CD4-positive, alpha-beta T cell treated with Interleukin-2 at 100 ng/mL for 4 hours (primary cell): ENCODE measurements around the gene SLC6A7.
A peak's percentile ranks its signal among the peaks of the same experiment; 100 is the strongest.
"Not testable (repeated sequence)": the region's sequence is repeated elsewhere in the genome, so short reads cannot be mapped to it uniquely, and the experiment has no call there.

ENCODE experiments used
- DNase-seq: peaks from one replicate; pipeline ENCODE4 v3.0.0-alpha.2; 2020; ENCODE audit warnings: low spot score

The SLC6A7 gene

DNA sequence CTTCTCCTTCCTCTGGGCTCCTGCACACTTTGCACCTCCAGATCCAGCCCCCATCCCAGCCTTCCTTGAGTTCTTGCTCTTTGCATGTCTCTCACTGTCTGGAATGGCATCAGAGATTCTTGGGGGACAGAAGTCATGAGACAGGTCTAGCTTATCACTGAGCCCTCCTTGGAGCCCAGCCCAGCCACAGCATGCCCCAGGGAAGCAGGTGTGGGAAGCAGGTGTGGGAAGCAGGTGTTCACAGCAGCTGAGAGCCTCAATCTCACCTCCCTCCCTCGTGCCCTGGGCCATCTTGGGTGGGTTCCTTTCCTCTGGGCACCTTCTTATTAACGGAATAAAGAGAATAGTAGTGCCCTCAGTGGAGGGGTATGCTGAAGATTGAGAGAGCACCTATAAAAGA, 27.2 kb downstream of the SLC6A7 start:
- no peak for DNase-seq

DNA sequence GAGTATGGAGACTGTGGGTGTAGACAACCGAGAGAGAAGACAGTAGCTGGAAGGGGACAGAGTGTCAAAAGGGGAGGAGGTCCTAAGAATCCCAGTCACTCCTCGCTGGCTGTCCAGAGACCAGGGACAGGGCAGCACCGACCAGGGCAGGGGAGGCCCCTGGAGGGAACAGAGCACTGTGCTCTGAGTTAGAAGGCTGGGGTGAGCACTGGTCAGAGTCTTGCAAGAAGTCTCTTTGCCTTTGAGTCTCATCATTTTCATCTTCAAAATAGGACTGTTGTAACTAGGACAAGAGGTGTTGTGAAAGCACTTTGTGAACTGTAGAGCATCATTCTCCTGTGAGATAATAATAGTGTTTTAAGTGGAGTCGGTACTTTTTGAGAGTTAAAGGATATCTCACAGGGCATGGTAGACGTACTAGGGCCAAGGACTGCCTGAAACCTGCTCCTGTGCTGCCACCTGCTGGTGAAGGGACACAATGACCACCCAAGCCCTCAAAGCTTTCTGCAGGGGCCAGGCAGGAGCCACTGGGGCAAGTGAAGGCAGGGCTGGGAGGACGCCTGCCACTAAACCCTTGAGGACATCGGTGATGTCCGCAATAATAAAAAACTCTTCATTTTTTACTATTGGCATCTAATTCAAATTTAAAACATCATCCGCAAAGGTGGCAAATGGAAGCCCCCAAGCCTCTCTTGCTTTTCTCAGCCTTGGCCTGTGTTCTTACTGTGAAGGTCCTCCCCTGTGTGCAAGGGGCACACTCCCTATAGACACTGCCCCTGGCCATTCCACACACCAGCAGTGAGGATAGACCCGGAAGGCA, 28.2 kb downstream of the SLC6A7 start:
- DNase-seq = peak; percentile 76

DNA sequence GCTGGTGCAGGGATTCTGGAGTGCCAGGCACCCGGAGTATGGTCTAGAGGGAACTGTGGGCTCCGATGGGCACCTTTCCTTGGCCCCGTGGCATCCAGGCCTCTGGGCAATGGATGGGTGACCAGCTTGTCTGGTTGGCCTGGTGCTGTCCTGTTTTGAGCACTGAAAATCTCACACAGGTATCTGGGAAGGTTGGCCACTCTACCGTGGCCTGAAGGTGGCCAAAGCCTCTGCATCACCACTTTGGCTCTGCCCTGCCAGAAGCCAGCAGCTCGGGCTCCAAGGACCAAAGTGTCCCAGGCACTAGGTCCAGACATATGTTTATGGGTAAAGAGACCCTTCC, 28.8 kb downstream of the SLC6A7 start:
- DNase-seq = no peak

DNA sequence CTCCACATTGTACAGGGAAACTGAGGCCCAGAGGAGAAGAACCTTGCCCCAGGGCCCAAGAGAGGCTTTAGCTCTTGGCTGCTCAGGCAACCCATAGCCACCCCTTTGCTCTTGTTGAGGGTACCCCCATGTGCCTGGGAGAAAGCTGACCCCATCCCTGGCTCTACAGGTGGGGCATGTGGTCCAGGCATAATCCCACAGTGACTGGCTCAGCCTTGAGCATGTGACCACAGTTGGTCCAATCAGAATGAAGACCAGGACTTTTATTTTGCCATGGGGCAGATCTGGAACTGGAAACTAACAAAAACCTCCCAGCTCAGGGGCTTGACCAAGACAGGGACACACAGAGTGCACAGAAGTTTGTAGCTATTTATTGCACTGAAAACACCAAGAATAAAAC, 29.3 kb downstream of the SLC6A7 start:
- no peak for DNase-seq

DNA sequence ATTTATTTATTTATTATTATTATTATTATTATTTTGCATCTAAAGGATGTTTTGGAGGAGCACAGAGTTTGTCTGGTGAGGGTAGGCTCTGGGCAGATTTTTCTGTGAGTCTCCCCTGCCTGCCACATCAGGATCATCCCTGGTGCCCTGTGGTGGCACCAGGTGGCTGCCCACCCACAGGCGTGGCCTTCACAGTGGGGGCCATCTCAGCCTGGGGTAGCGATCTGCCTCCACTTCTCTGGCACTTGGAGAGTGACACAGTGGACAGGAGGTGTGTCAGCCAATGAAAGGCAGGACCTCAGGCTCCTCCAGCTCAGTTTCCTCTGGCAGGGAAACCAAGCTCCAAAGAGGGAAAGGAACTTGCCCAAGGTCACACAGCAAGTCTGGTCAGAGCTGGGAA, 30.0 kb downstream of the SLC6A7 start:
- no peak for DNase-seq

DNA sequence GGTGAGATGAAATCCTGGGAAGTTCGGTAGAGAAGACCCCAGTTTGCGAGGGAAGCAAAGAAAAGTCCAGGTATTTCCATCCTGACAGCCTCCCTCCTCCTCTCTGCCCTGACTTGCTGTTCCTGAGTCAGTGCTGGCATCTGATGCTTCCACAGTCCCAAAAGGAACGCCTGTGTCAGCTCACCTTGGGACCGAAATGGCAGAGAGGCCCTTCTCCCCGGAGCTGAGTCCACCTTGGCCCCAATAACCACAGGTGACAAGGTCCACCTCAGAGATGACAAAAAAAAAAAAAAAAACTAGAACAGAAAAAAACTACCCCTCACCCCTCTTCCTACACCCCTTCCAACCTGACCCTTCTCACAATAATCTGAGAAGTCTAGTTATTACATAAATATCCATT, 31.6 kb downstream of the SLC6A7 start:
- DNase-seq = no peak

DNA sequence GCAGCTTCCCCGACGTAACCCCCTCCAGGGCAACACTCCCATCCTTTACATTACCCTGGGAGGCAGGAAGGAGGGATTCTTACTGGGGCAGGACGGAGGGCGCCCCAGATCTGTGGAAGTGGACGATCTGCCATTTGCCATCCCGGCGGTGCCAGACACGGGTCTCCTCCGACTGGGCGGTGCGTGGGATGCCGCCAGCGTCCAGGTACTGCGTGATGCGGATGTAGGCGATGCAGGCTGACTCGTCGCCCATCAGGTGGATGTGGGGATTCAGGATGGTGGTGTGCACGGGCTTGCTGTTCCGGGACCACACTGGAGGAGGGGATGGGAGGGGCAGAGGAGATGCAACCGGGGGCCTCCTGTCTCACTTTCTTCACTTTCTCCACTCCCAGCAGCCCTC, 33.0 kb downstream of the SLC6A7 start:
- DNase-seq = no peak

DNA sequence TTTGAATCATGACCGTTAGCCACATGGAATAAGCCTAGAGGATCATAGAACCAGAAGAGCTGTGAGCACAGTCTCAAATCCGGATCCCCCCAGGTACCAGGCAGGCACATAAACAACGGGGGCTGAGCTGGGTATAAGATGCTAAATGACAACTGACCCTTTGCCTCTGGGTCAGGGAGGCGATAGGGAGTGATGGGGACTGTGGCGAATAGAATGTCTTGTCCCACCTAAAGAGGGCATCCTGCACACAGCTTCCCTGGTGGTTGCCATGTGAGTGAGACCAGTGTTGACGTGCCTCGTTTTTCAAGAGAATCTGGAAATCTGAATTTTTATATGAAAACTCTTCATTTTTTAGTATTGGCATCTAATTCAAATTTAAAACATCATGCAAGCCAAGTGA, 33.6 kb downstream of the SLC6A7 start:
- no peak for DNase-seq

DNA sequence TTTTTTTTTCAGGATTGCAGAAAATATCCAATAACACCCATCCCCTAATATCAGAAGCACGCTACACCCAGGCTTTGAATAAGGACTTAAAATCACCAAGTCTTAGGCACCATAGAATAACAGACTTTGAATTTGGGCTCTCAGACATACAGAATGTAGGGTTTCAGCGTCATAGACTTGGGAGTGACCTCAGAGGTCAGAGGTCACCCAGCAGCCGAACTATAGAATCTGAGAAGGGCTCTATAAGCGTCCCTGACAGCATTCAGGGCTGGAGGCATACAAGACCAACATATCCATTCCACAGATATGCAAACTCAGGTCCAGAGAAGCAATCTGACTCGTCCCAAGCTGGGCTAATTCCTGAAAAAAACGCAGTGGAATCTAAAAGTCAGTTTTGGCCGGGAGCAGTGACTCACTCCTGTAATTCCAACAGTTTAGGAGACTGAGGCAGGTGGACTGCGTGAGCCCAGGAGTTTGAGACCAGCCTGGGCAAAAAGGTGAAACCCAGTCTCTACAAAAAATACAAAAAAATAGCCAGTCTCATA, 34.7 kb downstream of the SLC6A7 start:
- DNase-seq = no peak

DNA sequence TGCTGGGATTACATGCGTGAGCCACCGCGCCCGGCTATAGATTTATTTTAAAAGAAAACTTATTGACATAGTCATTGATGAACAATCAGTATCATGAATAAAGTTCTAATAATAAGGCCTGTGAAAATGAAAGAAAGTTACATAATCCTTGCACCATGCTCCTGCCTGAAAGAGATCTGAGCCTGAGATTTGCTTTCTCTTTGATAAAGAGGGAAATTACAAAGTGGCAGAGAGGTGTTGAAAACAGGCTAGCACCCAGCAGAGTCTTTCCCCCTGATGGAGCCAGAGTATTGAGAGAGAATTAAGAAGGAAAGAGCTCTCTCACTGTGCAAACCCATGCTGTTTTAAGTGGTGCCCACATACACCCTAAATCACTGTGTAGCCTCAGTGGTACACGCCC, 37.2 kb downstream of the SLC6A7 start:
- no peak for DNase-seq

DNA sequence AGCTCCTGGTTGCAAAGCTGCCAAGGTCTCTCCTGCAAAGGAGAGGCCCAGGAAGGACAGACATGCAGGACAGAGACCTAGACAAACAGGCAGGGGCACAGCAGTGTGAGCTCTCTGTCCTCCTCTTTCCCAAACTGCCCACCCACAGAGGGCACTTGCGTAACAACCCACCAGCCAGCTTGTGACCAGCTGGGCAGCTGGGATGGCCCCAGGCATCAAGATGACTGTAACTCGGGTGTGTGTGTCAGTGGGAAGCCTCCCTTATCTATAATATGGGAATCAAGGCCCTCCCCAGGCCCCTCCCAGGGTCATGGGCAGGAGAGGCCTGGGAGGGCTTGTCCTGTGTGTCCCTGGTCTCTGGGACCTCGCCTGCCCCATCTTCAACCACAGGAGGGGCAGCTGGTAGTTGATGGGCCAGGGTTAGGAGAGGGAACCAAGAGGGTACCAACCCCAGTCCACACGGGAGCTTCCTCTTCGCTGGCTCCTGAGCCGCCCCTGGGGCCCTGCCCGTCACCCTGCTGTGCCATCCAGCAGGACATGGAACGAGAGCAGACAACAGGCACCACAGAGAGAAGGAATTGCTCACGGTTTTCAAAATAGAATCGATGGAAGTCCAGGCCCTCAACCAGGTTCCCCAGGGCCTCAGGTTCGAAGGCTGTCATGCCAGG, 37.9 kb downstream of the SLC6A7 start:
- DNase-seq = no peak

DNA sequence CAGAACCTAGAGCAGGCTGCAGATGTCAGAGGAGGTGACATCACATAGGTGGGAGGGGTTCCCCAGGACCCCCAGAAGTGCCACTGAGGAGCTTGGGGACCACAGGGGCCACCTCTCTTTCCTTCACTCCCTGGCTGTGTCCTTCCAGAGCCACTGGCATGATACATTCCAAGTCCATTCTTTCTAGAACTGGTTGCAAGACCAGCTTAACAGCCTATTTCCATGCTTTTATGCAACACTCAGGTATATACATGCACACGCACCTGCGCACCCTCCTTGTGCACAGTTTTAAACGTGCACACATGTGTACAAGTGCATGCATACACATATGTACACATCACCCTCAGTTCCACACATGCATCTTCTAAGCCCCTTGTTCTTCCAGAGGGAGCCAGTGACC, 39.7 kb downstream of the SLC6A7 start:
- DNase-seq = no peak

DNA sequence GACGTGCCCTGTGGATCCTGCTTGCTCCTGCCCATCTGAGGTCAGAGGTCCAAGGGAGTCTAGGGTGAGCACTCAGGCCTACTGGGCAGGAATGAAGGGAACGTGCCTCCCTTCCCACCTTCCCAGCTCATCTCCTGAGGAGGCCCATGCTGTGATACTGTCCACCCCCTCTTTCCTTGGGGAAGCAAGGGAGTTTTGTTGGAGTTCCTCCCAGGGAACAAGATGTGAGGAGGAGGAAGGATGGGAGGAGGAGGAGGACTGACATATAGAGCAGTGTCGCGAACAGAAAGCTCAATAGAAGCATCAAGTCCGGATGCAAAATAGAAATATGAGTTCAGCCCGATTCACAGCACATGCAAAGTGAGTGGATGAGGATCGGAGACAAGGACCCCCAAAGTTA, 41.0 kb downstream of the SLC6A7 start:
- DNase-seq = no peak

DNA sequence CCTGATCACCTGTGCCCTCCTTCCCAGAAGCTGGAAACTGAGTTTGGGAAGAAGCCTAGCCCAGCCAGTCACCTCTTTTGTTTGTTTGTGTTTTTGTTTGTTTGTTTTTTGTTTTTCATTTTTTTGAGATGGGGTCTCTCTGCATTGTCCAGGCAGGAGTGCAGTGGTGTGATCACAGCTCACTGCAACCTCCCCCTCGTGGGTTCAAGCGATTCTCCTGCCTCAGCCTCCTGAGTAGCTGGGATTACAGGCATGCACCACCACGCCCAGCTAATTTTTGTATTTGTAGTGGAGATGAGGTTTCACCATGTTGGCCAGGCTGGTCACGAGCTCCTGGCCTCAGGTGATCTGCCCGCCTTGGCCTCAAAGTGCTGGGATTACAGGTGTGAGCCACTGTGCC, 43.8 kb downstream of the SLC6A7 start:
- DNase-seq = not testable (repeated sequence)

DNA sequence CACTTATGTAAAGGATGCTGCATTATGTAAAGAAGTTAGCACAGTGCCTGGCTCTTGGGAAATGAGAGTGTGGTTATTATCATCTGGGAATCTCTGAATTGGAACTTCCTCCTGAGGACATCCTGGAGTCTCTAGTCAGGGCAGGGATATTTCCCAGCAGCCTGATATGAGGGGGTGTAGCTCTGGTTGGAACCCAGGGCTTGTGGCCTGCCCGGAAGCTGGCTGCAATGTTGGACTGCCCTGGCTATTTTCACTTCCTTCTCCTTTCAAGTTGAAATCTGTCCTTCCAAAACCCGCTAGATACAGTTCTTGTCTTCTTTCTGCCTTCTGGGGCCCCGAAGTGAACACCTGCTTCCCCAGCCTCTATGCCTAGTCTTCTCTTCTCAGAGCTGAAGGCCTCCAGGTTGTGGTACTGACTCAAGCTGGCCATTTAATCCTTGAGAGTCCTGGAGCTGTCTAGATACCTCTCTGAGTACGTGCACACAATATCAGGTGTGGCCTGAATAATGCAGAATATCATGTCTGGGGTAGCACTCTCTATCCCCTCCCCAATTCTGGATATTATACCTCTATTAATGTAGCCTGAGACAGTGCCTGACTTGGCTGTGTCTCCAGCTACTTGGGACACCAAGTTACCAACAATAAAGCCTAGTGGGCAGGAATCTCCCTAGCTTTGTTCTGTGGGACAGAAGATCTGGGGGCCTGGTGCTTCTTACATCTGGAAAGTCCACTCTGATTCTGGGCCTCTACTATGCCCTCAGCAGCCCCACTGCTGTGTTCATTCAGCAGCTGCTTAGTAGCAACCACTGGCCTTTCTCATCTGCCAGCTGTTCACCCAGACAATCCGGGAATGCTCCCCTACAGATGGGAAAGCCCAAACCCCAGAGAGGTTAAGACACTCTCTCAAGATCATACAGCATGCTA, 45.0 kb downstream of the SLC6A7 start:
- DNase-seq = no peak

DNA sequence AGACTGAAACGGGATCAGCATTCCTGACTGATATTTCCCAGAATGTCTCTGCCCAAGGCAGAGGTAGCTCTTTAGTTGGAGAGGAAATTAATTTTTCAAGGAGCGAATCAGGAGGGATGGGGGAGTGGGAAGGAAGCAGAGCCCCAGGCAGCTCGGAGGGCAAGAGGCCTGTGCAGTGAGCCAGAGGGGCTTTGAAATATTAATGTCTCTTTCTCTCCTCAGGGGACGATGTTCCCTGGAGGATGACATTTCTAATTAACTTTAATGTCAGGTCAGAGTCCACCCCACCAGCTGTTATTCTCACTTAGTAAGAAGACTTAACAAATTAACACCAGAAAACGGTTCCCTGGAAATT, 45.6 kb downstream of the SLC6A7 start:
- no peak for DNase-seq

DNA sequence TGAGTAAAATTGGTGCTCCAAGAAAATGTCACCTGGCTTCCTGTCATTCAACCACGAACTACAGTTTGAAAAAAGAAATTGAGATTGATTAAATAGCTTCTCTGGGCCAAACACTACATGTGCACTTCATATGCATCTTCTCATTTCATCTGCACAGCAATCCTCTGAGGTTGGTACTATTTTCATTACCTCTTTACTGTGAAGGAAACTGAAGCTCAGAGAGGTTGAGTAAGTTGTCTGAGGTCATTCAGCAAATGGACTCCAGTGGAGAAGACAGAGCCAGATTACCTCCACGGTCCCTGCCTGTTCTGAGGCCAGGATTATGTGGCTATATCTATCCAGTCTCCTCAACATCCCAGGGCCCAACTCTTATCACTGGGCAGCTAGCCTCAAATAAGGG, 46.5 kb downstream of the SLC6A7 start:
- no peak for DNase-seq

DNA sequence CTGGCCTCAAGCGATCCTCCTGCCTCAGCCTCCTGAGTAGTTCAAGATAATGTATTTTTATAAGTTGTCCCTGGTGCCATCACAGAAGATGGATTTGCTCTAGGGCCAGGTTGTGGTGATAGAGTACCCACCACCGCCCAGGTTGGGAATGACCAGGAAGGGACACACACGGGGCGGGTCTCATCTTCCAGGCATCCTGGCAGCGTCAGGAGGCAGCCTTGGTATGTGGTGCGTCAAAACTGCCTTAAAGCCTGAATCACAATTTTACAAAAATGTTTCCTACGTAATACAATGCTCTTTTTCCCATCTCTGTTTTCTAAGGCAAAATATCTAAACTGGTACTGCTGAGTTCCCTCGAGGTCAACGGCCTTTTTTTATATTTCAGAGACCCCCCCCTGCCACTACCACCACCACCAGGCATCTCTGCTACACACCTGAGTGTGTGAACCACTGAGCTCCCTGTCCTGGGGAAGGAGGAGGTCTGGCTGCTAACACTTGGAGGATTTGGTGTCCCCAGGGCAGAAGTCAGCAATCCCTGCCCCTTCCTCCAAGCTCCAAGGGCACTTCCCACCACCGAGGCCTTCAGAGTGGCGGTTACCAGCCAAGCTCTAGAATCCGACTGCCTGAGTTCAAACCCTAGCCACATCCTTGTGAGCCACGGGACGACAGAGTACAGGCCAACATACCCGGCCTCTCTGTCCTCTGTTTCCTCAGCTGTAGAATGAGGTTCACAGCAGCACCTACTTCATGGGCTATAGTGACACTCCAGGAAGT, 47.3 kb downstream of the SLC6A7 start:
- DNase-seq = no peak

DNA sequence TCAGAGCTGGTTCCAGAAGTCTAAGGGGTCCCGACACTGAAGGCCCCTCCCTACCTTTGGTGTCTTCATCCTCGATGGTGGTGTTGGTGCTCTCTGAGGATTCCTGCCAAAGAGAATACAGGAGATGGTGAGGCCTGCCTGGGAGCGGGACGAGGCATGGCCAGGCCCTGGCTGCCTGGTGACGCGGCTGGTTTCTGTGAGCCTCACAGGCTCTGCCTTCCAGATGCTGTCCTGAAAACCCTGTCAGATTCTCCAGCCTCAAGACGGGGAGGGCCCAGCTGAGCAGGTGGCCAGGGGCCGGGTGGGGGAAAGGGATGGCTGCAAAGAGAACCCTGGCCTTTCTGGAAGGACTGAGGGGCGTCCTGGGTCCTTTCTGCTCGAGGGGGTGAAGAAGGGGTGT, 48.8 kb downstream of the SLC6A7 start:
- no peak for DNase-seq

DNA sequence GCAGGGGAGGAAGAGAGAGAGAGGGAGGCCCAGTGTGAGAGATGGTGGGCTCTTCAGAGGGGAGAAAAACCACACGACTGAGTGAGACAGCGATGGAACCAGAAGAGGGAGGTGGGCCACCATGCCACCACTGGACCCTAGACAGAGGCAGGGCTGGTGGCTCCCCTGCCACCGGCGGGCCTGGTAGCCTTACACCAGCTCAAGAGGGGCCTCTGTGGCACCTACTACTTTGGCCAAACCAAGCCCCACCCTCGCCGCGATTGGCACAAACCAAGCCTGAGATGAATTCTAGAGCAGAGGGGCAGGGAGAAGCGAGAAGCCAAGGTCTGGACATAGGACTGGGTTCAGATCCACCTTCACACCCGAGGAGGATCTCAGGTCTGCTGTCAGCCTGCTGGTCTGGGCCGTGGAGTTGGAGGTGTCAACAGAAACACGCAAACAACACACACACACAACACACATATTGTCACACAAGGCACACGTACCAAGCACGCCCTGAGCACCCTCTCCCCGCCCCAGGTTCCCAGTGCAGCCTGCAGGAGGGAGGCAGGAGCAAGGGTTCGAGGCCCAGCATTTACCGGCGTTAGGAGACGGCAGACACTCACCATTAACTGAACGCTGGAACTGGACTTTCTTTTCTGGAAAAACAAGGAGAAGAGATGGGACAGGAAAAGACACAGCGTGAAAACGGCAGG, 49.4 kb downstream of the SLC6A7 start:
- no peak for DNase-seq

DNA sequence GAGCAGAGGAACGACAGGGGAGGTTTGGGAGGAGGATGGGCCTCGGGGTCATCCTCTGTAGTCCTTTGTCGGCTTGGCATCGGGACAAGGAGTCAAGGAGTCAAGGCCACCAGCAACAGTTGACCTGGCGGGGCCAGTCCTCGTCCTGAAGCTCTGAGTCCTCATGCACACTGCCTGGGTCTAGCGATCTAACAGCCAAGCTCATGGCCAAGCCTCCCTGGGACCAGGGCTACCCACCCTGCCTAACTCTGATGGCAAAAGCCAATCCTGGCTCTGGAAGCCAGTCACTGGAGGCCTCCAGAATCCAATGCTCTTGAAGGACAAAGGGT, 49.9 kb downstream of the SLC6A7 start:
- no peak for DNase-seq
